Esophagus muscularis mucosa (tissue), 4 donors: ENCODE measurements around the gene TIMM17B. TPM values are rescaled to one million over a fixed set of nuclear protein-coding genes. Genes with fewer than 3 reads are reported as not detected.

Source experiments
- DNase-seq: peaks from one replicate; pipeline ENCODE4 v3.0.0-alpha.2; 2017; ENCODE audit errors: extremely low spot score
- H3K27ac ChIP-seq, 4 donors: fragments of 200-600 bp; sonication (generic); replicated peaks in 1 of 4; 1 replicate in 3 of 4; 2 replicates in 1 of 4; pipeline ENCODE4 v1.5.1; 2016 to 2019; ENCODE audit warnings: mild to moderate bottlenecking in 1 of 4
- H3K27me3 ChIP-seq, 4 donors: fragments of 200-600 bp; sonication (generic); one replicate each; pipeline versions ENCODE4 v1.5.1 to v1.6.0; 2016 to 2019
- H3K36me3 ChIP-seq, 4 donors: fragments of 200-600 bp; sonication (generic); one replicate each; pipeline ENCODE4 v1.5.1; 2016 to 2019
- H3K4me1 ChIP-seq, 4 donors: fragments of 200-600 bp; sonication (generic); one replicate each; pipeline ENCODE4 v1.5.1; 2016 to 2019
- H3K4me3 ChIP-seq, 4 donors: fragments of 200-600 bp; sonication (generic); 1 replicate in 2 of 4; 2 replicates in 2 of 4; pipeline ENCODE4 v1.5.1; 2016 to 2019; ENCODE audit warnings: mild to moderate bottlenecking in 4 of 4, moderate library complexity in 1 of 4
- H3K9me3 ChIP-seq, 4 donors: fragments of 200-600 bp; sonication (generic); 1 replicate in 3 of 4; 2 replicates in 1 of 4; pipeline ENCODE4 v1.5.1; 2016 to 2019
- EP300 ChIP-seq: sonication (generic); formaldehyde crosslinking; IDR thresholded peaks from one replicate; pipeline ENCODE4 v1.6.1; 2017; ENCODE audit warnings: antibody characterized with exemption
- POLR2A ChIP-seq: fragments of 450-650 bp; IDR thresholded peaks from one replicate; pipeline ENCODE4 v1.6.1; 2017; ENCODE audit warnings: antibody characterized with exemption, moderate library complexity, mild to moderate bottlenecking, low read depth
- POLR2AphosphoS5 ChIP-seq, 2 donors: sonication (generic); formaldehyde crosslinking; IDR thresholded peaks; one replicate each; pipeline ENCODE4 v1.6.1; 2017; ENCODE audit warnings: antibody characterized with exemption in 2 of 2
- WGBS: methylation state at CpG from one replicate; pipeline ENCODE4 v1.1.5; 2018; 5-methylcytosine and 5-hydroxymethylcytosine counted together
- intact Hi-C: fragments of 100-400 bp; cut with DNase I; formaldehyde crosslinking; loops from one replicate; pipeline ENCODE4 v1.15.1; 2023
- total RNA-seq, 4 donors: library from RNA; depleted of rRNA; stranded (reverse); fragments of >200 nt; gene quantifications; one replicate each; pipeline versions ENCODE4 v1.1.0 to v1.2.1, GENCODE V29; 2016
- TF ChIP-seq, protein P1 (sequence below), 3 experiments: fragments of 200-600 bp in 2 of 3; fragments of 450-650 bp in 1 of 3; sonication (generic) in 2 of 3; IDR thresholded peaks; one replicate each; pipeline ENCODE4 v1.5.1; 2017 to 2019; ENCODE audit warnings: antibody characterized with exemption in 3 of 3, mild to moderate bottlenecking in 2 of 3, moderate library complexity in 1 of 3

The TIMM17B gene
- total RNA-seq, 4 donors from 2014 or later: 36.1 to 59.6 (median 51.1) TPM

DNA sequence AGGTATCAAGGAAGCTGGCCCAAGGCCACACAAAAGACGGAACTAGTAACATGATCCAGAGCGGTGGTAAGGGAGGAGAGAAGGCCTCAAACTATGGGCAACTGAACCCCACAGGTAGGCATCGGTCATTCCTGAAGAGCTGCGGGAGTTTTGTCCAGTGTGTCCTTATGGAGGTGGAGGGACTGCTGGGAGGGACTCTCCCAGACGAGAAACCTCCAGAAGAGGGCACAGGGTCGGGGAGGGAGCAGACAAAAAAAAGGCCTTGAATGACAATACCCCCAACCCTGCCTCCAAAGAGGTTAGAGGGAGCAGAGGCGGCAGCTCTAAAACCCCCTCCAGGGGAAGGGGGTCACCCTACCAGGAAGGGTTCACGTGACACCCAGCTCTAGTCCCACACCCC lies 6.6 kb upstream of the TIMM17B start:
- no peak overlapping the region for H3K4me3 ChIP-seq
- intact Hi-C loops: no loop called here
- H3K36me3 ChIP-seq: peaks cover 0 to 69% (median 61%) of the 10 kb centered on the region in 4 donors
- no peak for DNase-seq
- TF ChIP-seq EP300 (no peak), POLR2AphosphoS5 (IDR thresholded peaks at IDR 0.05) (no peak), POLR2A (no peak)
- TF ChIP-seq, protein P1, sequence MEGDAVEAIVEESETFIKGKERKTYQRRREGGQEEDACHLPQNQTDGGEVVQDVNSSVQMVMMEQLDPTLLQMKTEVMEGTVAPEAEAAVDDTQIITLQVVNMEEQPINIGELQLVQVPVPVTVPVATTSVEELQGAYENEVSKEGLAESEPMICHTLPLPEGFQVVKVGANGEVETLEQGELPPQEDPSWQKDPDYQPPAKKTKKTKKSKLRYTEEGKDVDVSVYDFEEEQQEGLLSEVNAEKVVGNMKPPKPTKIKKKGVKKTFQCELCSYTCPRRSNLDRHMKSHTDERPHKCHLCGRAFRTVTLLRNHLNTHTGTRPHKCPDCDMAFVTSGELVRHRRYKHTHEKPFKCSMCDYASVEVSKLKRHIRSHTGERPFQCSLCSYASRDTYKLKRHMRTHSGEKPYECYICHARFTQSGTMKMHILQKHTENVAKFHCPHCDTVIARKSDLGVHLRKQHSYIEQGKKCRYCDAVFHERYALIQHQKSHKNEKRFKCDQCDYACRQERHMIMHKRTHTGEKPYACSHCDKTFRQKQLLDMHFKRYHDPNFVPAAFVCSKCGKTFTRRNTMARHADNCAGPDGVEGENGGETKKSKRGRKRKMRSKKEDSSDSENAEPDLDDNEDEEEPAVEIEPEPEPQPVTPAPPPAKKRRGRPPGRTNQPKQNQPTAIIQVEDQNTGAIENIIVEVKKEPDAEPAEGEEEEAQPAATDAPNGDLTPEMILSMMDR (IDR thresholded peaks at IDR 0.05): no peak
- 85% methylated on average over 7 of the region's 8 CpGs for WGBS
- no peaks in the 10 kb centered on the region for H3K9me3 ChIP-seq
- H3K4me1 ChIP-seq: peaks cover 3 to 7% (median 6%) of the 10 kb centered on the region in 4 donors
- no peaks in the 10 kb centered on the region for H3K27me3 ChIP-seq
- H3K27ac ChIP-seq: no peak overlapping the region

DNA sequence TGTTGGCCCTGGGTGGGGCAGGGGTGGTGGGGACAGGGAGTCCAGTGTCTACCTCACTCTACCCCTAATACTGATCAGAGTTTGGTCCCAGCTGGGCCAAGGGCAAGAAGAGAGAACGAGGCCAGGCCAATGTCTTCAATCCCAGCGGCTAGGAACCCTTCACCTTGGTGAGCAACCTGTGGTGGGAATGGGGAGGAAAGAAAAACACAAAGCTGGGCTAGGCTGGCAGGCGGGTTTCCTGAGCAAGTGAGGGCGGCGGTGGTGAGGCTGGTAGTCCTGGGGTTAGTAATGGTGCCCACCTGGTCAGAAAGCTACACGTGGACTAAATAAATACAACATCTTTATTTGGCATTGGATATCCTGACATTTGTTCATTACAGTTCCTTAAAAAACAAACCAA lies 5.7 kb upstream of the TIMM17B start:
- Histone ChIP-seq H3K27ac (no peak overlapping the region), H3K9me3 (no peaks in the 10 kb centered on the region), H3K36me3 (peaks cover 0 to 64% (median 61%) of the 10 kb centered on the region in 4 donors), H3K27me3 (no peaks in the 10 kb centered on the region), H3K4me3 (no peak overlapping the region), H3K4me1 (peaks cover 3 to 16% (median 14%) of the 10 kb centered on the region in 4 donors)
- WGBS: 88% methylated on average over 6 of the region's 6 CpGs
- intact Hi-C loops: no loop called here
- TF ChIP-seq, protein P1 (IDR thresholded peaks at IDR 0.05): no peak
- no peak for TF ChIP-seq POLR2A
- no peak for DNase-seq

DNA sequence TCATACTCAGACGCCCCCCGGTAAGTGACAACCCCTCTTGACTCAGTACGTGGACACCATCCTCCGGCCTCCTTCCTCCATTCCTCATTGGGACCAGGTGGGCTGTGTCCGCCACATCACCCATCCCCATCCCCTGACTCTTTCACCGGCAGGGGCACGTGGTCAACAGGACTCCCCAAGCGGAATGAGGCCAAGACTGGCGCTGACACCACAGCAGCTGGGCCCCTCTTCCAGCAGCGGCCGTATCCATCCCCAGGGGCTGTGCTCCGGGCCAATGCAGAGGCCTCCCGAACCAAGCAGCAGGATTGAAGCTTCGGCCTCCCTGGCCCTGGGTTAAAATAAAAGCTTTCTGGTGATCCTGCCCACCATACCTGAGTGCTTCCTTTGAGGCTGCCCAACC lies 5.2 kb upstream of the TIMM17B start:
- DNase-seq: no peak
- Histone ChIP-seq H3K36me3 (peaks cover 0 to 64% (median 60%) of the 10 kb centered on the region in 4 donors), H3K27me3 (no peaks in the 10 kb centered on the region), H3K9me3 (no peaks in the 10 kb centered on the region), H3K4me3 (no peak overlapping the region), H3K4me1 (peaks cover 3 to 16% (median 15%) of the 10 kb centered on the region in 4 donors), H3K27ac (no peak overlapping the region)
- intact Hi-C loops: no loop called here
- TF ChIP-seq POLR2A: no peak
- no peak for TF ChIP-seq POLR2AphosphoS5 (IDR thresholded peaks at IDR 0.05)
- TF ChIP-seq EP300: no peak
- TF ChIP-seq, protein P1 (IDR thresholded peaks at IDR 0.05): no peak
- WGBS: 84% methylated on average over 7 of the region's 14 CpGs

DNA sequence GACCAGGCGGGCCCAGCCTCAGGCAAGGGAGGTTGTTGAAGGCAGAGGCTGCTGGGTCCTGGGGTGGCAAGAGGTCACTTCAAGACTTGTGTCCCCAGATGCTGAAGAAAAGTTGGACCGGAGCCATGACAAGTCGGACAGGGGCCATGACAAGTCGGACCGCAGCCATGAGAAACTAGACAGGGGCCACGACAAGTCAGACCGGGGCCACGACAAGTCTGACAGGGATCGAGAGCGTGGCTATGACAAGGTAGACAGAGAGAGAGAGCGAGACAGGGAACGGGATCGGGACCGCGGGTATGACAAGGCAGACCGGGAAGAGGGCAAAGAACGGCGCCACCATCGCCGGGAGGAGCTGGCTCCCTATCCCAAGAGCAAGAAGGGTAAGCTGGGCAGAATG lies 4.6 kb upstream of the TIMM17B start:
- Histone ChIP-seq H3K27me3 (no peaks in the 10 kb centered on the region), H3K4me1 (peaks cover 3 to 16% (median 15%) of the 10 kb centered on the region in 4 donors), H3K4me3 (no peak overlapping the region), H3K36me3 (peaks cover 0 to 64% (median 60%) of the 10 kb centered on the region in 4 donors), H3K27ac (no peak overlapping the region), H3K9me3 (no peaks in the 10 kb centered on the region)
- WGBS: 90% methylated on average over 20 of the region's 20 CpGs
- TF ChIP-seq, protein P1 (IDR thresholded peaks at IDR 0.05): no peak
- TF ChIP-seq EP300 (no peak), POLR2A (no peak), POLR2AphosphoS5 (IDR thresholded peaks at IDR 0.05) (no peak)
- DNase-seq: no peak
- intact Hi-C loops: no loop called here

DNA sequence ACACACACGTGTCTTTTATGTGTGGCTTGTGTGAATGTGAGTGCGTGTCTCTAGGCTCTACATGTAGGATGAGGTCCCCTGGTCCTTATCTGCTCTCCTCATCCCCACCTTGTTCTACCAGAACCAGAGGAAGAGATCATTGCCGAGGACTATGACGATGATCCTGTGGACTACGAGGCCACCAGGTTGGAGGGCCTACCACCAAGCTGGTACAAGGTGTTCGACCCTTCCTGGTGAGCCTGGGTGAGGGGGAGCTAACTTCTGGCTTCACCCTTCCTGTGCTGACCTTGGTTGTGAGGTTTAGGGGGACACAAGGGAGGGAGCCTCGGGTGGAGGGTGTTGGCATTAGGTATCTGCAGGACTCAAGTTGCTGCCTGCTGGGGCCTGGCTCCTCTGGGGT lies 3.5 kb upstream of the TIMM17B start:
- 75% methylated on average over 7 of the region's 7 CpGs for WGBS
- Histone ChIP-seq H3K4me1 (peaks cover 9 to 25% (median 23%) of the 10 kb centered on the region in 4 donors), H3K4me3 (no peak overlapping the region), H3K27me3 (no peaks in the 10 kb centered on the region), H3K9me3 (no peaks in the 10 kb centered on the region), H3K27ac (no peak overlapping the region), H3K36me3 (peaks cover 0 to 60% (median 52%) of the 10 kb centered on the region in 4 donors)
- intact Hi-C loops: no loop called here
- TF ChIP-seq, protein P1 (IDR thresholded peaks at IDR 0.05): no peak
- TF ChIP-seq POLR2A: no peak
- no peak for TF ChIP-seq POLR2AphosphoS5 (IDR thresholded peaks at IDR 0.05)
- no peak for TF ChIP-seq EP300
- no peak for DNase-seq
